GM18873 (cell line): ENCODE results near the gene RTL5.
"Not testable (repeated sequence)": the region's sequence is repeated elsewhere in the genome, so short reads cannot be mapped to it uniquely, and the experiment has no call there.

Experiments used
- ATAC-seq: cut with Tn5 transposase; IDR thresholded peaks from one replicate; pipeline ENCODE4 v1.9.1; 2021; ENCODE audit warnings: mild to moderate bottlenecking, moderate library complexity, moderate number of reproducible peaks; ENCODE audit not compliant: unreplicated experiment, low FRiP score

Gene RTL5

GRCh38 chrX:72131317-72132294 is at the start of gene RTL5:
TSS of gene RTL5 (minus strand) at chrX:72131915.
- ATAC-seq: peak; percentile 47

GRCh38 chrX:72180539-72180938 is 48.8 kb upstream of the RTL5 start:
- peak; percentile 2 for ATAC-seq

DNA sequence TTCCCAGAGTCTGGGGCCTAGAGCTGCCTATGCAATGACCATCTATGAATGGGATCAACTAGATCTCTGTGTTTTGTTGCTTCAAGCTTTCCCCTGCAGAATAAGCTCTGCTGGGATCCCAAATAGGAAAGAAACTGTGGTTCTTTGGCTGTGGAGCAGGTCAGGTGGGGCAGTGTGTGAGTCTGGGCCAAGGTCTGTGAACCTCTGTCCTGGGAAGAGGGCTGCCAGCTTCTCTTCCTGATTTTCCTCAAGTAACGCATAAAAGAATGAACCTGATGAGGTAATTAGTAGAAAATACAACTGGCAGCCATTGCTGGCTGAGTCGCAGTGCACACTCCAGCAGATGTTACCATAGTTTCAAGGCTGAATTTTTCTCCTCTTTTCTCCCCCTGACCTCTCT is 45.3 kb upstream of the RTL5 start:
- ATAC-seq: no peak

DNA sequence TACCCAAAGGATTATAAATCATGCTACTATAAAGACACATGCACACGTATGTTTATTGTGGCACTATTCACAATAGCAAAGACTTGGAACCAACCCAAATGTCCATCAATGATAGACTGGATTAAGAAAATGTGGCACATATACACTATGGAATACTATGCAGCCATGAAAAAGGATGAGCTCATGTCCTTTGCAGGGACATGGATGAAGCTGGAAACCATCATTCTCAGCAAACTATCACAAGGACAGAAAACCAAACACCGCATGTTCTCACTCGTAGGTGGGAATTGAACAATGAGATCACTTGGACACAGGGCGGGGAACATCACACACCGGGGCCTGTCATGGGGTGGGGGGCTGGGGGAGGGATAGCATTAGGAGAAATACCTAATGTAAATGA is 44.6 kb upstream of the RTL5 start:
- ATAC-seq: not testable (repeated sequence)

GRCh38 chrX:72169008-72169728 is 37.5 kb upstream of the RTL5 start:
- no peak for ATAC-seq

DNA sequence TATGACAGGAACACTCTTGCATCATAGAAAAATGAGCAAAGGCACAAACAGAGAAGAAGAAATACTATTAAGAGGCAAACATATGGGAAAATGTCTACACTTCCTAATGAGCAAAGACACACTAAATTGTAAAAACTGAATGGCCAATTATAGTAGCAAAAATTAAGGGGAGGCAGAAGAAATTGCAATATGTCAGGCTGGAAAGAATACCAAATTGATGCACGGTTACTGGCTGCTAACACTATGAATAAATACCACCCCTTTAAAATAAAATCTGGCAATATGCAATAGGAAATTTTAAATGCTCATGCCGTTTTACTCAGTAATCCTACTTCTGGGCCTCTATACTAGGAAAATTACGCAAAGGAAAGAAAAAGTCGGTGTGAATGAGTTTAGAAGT is 33.8 kb upstream of the RTL5 start:
- ATAC-seq: no peak

DNA sequence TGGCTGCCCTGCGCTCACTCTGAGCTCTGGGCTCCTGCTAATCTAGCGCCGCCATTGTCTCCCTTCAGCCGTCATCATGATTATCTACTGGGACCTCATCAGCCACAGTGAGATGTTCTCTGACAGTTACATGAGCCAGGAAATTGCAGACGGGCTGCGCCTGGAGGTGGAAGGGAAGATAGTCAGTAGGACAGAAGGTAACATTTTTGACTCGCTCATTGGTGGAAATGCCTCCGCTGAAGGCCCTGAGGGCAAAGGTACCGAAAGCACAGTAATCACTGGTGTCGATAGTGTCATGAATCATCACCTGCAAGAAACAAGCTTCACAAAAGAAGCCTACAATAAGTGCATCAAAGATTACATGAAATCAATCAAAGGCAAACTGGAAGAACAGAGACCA is 28.1 kb upstream of the RTL5 start:
- ATAC-seq: no peak

GRCh38 chrX:72158773-72159172 is 27.1 kb upstream of the RTL5 start:
- no peak for ATAC-seq

GRCh38 chrX:72146527-72146926 is 14.8 kb upstream of the RTL5 start:
- ATAC-seq: peak; percentile 62

- ATAC-seq: no peak
Observed at GRCh38 chrX:72145181-72145580, 13.5 kb upstream of the RTL5 start.

- no peak for ATAC-seq
Observed at GRCh38 chrX:72143609-72143907, 11.8 kb upstream of the RTL5 start.

GRCh38 chrX:72142794-72143608 is 11.3 kb upstream of the RTL5 start:
- no peak for ATAC-seq

DNA sequence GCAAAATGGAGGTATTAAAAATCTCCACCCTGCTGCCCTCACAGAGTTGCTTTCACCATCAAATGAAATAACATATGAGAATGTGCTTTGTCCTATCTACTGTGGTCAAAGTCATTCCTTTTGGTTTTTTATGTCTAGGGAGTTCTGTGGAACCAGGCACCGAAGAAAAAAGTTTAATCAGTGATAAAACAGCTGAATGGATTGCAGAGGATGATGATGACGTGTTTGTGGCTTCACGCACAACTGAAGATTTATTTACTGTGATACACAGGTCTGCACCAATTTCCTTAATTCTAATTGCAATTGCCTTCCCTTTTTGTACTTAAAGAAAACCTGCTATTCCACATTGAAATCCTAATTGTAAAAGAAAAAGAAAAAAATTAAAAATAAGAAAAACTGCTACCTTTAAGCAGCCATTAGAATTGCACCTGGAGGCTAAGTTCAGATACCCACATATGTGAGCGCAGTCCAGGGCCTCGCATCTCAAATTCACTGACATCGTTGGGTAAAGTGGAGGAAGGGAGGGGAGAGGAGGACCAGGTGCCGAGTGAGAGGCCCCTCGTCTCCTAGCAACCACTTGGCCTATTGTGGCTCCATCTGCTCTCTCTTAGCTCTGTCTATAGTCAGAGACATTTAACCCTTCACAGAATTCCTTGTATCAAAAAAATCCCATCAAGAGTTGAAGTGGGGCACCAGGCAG is 10.5 kb upstream of the RTL5 start:
- no peak for ATAC-seq

- no peak for ATAC-seq
Observed at GRCh38 chrX:72141372-72142004, 9.8 kb upstream of the RTL5 start.

DNA sequence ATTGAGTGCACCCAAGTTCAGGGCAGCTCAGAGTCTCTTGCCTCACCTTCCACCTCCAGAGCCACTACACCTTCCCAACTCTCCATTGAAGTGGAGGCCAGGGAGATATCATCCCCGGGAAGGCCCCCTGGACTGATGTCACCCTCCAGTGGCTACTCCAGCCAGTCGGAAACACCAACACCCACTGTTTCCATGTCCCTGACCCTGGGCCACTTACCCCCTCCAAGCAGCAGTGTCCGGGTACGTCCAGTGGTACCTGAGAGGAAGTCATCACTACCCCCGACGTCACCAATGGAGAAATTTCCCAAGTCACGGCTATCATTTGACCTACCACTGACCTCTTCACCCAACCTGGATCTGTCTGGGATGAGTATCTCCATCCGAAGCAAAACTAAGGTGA is 7.8 kb upstream of the RTL5 start:
- no peak for ATAC-seq

GRCh38 chrX:72137846-72138495 is 6.3 kb upstream of the RTL5 start:
- no peak for ATAC-seq

DNA sequence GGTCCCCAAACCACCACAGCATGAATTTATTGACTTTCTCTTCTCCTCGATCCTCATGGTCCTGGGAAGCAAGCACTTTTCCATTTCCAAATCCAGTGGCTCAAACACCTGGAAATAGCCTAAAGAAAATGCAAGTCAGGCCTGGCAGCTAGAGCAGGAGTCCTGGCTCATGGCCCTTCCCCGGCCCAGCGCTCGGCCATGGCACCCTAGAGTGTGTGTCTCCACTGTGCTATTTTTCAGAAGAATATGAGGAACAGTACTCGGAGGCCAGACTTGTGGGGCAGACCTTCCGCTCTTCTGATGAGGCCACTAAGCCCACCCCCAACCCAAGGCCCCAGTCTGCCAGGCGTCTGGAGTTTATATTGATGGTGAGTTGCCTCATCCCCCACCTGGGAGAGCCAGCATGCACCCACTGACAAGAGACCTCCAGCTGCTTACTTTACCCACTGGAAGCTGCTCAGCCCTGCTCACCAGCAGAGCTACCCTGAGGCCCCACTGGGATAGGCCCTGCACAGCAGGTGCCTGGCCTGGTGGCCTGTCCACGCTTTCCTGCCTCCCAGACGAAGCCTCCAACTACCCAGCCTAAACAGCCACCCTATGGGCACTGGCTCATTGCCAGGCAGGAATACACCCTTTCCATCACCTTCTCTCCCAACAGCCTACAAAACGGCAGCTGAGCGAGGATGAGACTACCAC is 2.3 kb upstream of the RTL5 start:
- ATAC-seq: no peak

- ATAC-seq: no peak
Observed at GRCh38 chrX:72132456-72132855, 741 bp upstream of the RTL5 start.

DNA sequence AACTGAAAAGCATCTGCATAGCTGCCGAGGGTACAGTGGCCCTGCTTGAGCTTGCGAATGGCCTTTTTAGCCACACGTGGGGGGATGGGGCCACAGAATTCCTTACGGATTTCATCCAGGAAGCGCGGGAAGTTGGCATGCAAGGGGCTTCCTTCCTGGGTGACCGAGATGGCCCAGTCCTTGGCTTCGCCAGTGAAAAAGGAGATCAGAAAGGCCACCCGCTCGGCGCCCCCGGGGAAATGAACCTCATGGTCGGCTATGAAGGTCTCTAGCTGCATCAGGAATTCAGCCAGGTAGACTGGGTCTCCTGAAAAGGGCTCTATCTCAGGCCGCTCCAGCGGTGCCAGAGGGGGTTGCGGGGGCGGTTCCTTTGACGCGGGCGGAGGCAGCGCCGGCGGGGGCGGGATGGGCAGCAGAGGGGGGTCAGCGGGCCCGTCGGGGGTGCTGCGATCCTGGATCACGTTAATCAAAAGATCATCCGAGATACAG is 909 bp downstream of the RTL5 start:
- ATAC-seq: no peak
